CD14-positive monocyte (primary cell): Measurements from ENCODE around the gene HACL1. TPM values are rescaled to one million over a fixed set of nuclear protein-coding genes. Genes with fewer than 3 reads are reported as not detected.
"Not testable (repeated sequence)": the region's sequence is repeated elsewhere in the genome, so short reads cannot be mapped to it uniquely, and the experiment has no call there.

ENCODE experiments used
- DNase-seq, 3 donors: peaks; one replicate each; pipeline ENCODE4 v3.0.0-alpha.2; 2011 to 2022
- H2AFZ ChIP-seq: 2 replicates; pipeline ENCODE4 v1.6.0; 2012; ENCODE audit warnings: mild to moderate bottlenecking, low read depth, low read length, inconsistent platforms; ENCODE audit not compliant: insufficient read depth, poor library complexity, severe bottlenecking
- H3K27ac ChIP-seq, 2 donors: 1 replicate in 1 of 2; 2 replicates in 1 of 2; pipeline ENCODE4 v1.5.1; 2012 to 2013; ENCODE audit warnings: low read length in 2 of 2, control low read depth in 1 of 2, inconsistent platforms in 1 of 2, low read depth in 1 of 2, mild to moderate bottlenecking in 1 of 2
- H3K27me3 ChIP-seq, 2 donors: one replicate each; pipeline versions ENCODE4 v1.6.0 to v1.6.1; 2011 to 2013; ENCODE audit warnings: low read length in 2 of 2; ENCODE audit not compliant: control insufficient read depth in 2 of 2, insufficient read depth in 2 of 2
- H3K36me3 ChIP-seq, 2 donors: replicated peaks in 1 of 2; 1 replicate in 1 of 2; 2 replicates in 1 of 2; pipeline versions ENCODE4 v1.5.1 to v1.6.1; 2012 to 2013; ENCODE audit warnings: low read length in 2 of 2, control low read depth in 1 of 2, inconsistent platforms in 1 of 2, mild to moderate bottlenecking in 1 of 2; ENCODE audit not compliant: insufficient read depth in 2 of 2, control insufficient read depth in 1 of 2
- H3K4me1 ChIP-seq, 2 donors: 1 replicate in 1 of 2; 2 replicates in 1 of 2; pipeline versions ENCODE4 v1.5.1 to v1.6.1; 2012 to 2013; ENCODE audit warnings: low read length in 2 of 2, control low read depth in 1 of 2, inconsistent platforms in 1 of 2, mild to moderate bottlenecking in 1 of 2, moderate library complexity in 1 of 2; ENCODE audit not compliant: insufficient read depth in 2 of 2, control insufficient read depth in 1 of 2
- H3K4me2 ChIP-seq: replicated peaks from 2 replicates; pipeline ENCODE3; 2012; ENCODE audit warnings: low read length, moderate library complexity, mild to moderate bottlenecking; ENCODE audit not compliant: poor library complexity, severe bottlenecking; ENCODE audit errors: extremely low read depth
- H3K4me3 ChIP-seq, 3 experiments: fragments of 200-600 bp in 1 of 3; sonication (generic) in 1 of 3; replicated peaks in 1 of 3; 1 replicate in 2 of 3; 2 replicates in 1 of 3; pipeline ENCODE4 v1.5.1; 2011 to 2013; ENCODE audit warnings: low read length in 3 of 3, mild to moderate bottlenecking in 3 of 3, control low read depth in 2 of 3, low read depth in 2 of 3, inconsistent platforms in 1 of 3, moderate library complexity in 1 of 3
- H3K79me2 ChIP-seq: 2 replicates; pipeline ENCODE4 v1.6.0; 2012; ENCODE audit warnings: mild to moderate bottlenecking, control low read depth, inconsistent platforms, low read length, moderate library complexity; ENCODE audit not compliant: insufficient read depth
- H3K9ac ChIP-seq: 2 replicates; pipeline ENCODE4 v1.6.0; 2017; ENCODE audit warnings: low read length, mild to moderate bottlenecking; ENCODE audit not compliant: insufficient read depth, poor library complexity, severe bottlenecking
- H3K9me3 ChIP-seq, 2 donors: replicated peaks in 1 of 2; 1 replicate in 1 of 2; 2 replicates in 1 of 2; pipeline versions ENCODE4 v1.5.1 to v1.6.1; 2012 to 2013; ENCODE audit warnings: low read length in 2 of 2, control low read depth in 1 of 2; ENCODE audit not compliant: control insufficient read depth in 1 of 2, insufficient read depth in 1 of 2
- H4K20me1 ChIP-seq: 2 replicates; pipeline ENCODE4 v1.6.0; 2012; ENCODE audit warnings: mild to moderate bottlenecking, low read length, control low read depth, moderate library complexity; ENCODE audit not compliant: insufficient read depth
- H3K27ac Mint-ChIP-seq, 7 donors: one replicate each; pipeline ENCODE4 v1.8.0; 2020; ENCODE audit warnings: mild to moderate bottlenecking in 7 of 7, mixed read lengths in 7 of 7, moderate library complexity in 6 of 7, inconsistent platforms in 2 of 7
- H3K27me3 Mint-ChIP-seq, 3 donors: one replicate each; pipeline ENCODE4 v1.8.0; 2021 to 2022; ENCODE audit warnings: low read depth in 3 of 3, mild to moderate bottlenecking in 3 of 3, mixed read lengths in 3 of 3, moderate library complexity in 3 of 3, inconsistent platforms in 1 of 3
- H3K36me3 Mint-ChIP-seq, 2 donors: one replicate each; pipeline ENCODE4 v1.8.0; 2020; ENCODE audit warnings: mixed read lengths in 2 of 2, inconsistent platforms in 1 of 2, mild to moderate bottlenecking in 1 of 2
- H3K4me1 Mint-ChIP-seq: one replicate; pipeline ENCODE4 v1.8.0; 2020; ENCODE audit warnings: mild to moderate bottlenecking, mixed read lengths
- H3K4me3 Mint-ChIP-seq, 2 donors: one replicate each; pipeline ENCODE4 v1.8.0; 2020; ENCODE audit warnings: mild to moderate bottlenecking in 2 of 2, mixed read lengths in 2 of 2, moderate library complexity in 1 of 2
- H3K9me3 Mint-ChIP-seq, 7 donors: one replicate each; pipeline ENCODE4 v1.8.0; 2020 to 2022; ENCODE audit warnings: mixed read lengths in 7 of 7, mild to moderate bottlenecking in 6 of 7, moderate library complexity in 6 of 7, inconsistent platforms in 2 of 7
- WGBS: methylation state at CpG from one replicate; pipeline ENCODE4 v1.1.5; 2013; ENCODE audit warnings: missing lambda C conversion rate; ENCODE audit not compliant: insufficient coverage; 5-methylcytosine and 5-hydroxymethylcytosine counted together
- intact Hi-C, 2 donors: fragments of 100-400 bp; cut with micrococcal nuclease; formaldehyde crosslinking; loops; one replicate each; pipeline versions ENCODE4 v1.15.0 to v1.15.1; 2023
- polyA plus RNA-seq, 3 donors: library from polyadenylated mRNA; depleted of rRNA in 1 of 3; unstranded in 2 of 3; stranded (reverse) in 1 of 3; fragments of 300-500 nt in 2 of 3; fragments of >200 nt in 1 of 3; fragmentation: Illumina TruSeq in 2 of 3; gene quantifications; 1 replicate in 2 of 3; 2 replicates in 1 of 3; pipeline ENCODE4 v1.2.3, GENCODE V29; 2012 to 2021
- TF ChIP-seq, protein P1 (sequence below): fragments of 200-600 bp; IDR thresholded peaks from one replicate; pipeline ENCODE4 v1.8.0; 2022; ENCODE audit warnings: antibody characterized with exemption, mild to moderate bottlenecking

HACL1 gene
- polyA plus RNA-seq, 3 donors, result 12.3 to 27.2 (median 22.3) TPM

DNA sequence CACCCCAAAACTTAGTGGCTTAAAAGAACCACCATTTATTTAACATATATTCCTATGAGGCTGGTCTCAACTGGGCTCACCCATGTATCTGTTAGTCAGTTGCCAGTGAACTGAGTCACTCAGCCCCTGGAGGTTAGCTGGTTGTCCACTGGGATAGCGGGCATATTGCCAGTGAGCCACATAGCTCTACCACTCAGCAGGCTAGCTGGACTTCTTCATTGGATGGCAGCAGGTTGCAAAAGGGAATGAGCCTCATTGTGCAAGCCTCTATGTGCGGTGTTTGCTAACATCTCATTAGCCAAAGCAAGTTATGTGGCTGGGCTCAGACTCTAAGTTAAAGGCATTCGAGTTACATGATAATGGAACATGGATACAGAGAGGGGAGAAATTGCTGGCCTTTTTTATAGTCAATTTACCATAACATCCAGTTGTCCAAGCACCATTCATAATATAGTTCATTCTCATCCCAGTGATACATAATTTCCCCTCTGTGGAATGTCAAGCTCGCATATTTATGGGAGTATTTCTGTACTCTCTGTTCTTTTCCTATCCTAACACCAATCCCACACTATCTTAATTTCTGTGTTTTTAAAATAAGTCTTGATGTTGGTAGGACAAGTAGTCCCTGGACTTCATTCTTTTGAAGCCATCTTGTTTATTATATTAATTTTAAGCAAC, 8.9 kb upstream of the HACL1 start:
- H3K4me3 Mint-ChIP-seq, result no peak overlapping the region
- Histone ChIP-seq H3K9ac (no peak overlapping the region), H4K20me1 (no peaks in the 10 kb centered on the region), H3K9me3 (no peaks in the 10 kb centered on the region), H3K4me1 (no peaks in the 10 kb centered on the region), H3K79me2 (no peaks in the 10 kb centered on the region), H2AFZ (no peak overlapping the region), H3K4me2 (no peak overlapping the region), H3K27ac (no peak overlapping the region), H3K36me3 (no peaks in the 10 kb centered on the region), H3K4me3 (no peak overlapping the region), H3K27me3 (no peaks in the 10 kb centered on the region)
- H3K27me3 Mint-ChIP-seq, result peaks cover 0 to 4% (median 1%) of the 10 kb centered on the region in 3 donors
- TF ChIP-seq, protein P1, sequence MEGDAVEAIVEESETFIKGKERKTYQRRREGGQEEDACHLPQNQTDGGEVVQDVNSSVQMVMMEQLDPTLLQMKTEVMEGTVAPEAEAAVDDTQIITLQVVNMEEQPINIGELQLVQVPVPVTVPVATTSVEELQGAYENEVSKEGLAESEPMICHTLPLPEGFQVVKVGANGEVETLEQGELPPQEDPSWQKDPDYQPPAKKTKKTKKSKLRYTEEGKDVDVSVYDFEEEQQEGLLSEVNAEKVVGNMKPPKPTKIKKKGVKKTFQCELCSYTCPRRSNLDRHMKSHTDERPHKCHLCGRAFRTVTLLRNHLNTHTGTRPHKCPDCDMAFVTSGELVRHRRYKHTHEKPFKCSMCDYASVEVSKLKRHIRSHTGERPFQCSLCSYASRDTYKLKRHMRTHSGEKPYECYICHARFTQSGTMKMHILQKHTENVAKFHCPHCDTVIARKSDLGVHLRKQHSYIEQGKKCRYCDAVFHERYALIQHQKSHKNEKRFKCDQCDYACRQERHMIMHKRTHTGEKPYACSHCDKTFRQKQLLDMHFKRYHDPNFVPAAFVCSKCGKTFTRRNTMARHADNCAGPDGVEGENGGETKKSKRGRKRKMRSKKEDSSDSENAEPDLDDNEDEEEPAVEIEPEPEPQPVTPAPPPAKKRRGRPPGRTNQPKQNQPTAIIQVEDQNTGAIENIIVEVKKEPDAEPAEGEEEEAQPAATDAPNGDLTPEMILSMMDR, result no peak
- H3K4me1 Mint-ChIP-seq, result peaks cover 10% of the 10 kb centered on the region
- H3K36me3 Mint-ChIP-seq, result no peaks in the 10 kb centered on the region
- peaks cover 0 to 4% (median 0%) of the 10 kb centered on the region in 7 donors for H3K9me3 Mint-ChIP-seq
- intact Hi-C loops, result no loop called here
- 73% methylated on average over 1 of the region's 4 CpGs for WGBS
- peak in 2 of 3 donors; percentile 43 to 54 for DNase-seq
- no peak overlapping the region for H3K27ac Mint-ChIP-seq

DNA sequence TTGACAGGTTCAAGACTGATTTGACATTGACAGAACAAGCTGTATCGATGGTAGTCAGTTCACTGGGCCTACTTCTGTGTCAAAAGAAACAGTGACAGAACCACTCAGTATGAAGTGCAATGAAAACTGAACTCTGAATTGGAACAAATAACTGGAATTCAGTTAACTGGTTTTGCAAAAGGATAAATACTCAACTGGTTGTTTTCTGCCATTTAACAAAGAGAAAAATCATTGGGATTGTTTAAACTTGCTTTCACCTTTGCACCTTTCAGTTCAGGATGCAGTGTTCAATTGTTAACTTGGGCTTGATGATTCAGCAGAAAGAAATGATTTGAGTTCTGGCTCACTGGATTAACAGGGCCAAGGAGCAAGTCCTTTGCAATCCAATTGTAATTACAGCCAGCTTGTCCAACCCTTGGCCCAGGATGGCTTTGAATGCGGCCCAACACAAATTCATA, 5.1 kb upstream of the HACL1 start:
- H3K9me3 Mint-ChIP-seq, result peaks cover 0 to 2% (median 0%) of the 10 kb centered on the region in 7 donors
- peaks cover 4% of the 10 kb centered on the region for H3K79me2 ChIP-seq
- H3K4me3 ChIP-seq, result no peak overlapping the region
- peaks cover 6 to 7% of the 10 kb centered on the region in 2 donors for H3K4me1 ChIP-seq
- H3K27me3 ChIP-seq, result no peaks in the 10 kb centered on the region
- 100% methylated on average over 1 of the region's 2 CpGs for WGBS
- H2AFZ ChIP-seq, result no peak overlapping the region
- H3K36me3 Mint-ChIP-seq, result no peaks in the 10 kb centered on the region
- H3K9me3 ChIP-seq, result no peaks in the 10 kb centered on the region
- DNase-seq, result no peak
- H3K27me3 Mint-ChIP-seq, result peaks cover 0 to under 1% (median 0%) of the 10 kb centered on the region in 3 donors
- intact Hi-C loops, result loop anchor here (10.0 kb wide), 2 partner anchors 658 to 662 kb away; partner anchors contain the start of genes DPH3 (in 1 of the 2), NR2C2 (in 1 of the 2) and OXNAD1 (in 1 of the 2)
- TF ChIP-seq, protein P1, result no peak
- no peak overlapping the region for H3K27ac Mint-ChIP-seq
- H3K9ac ChIP-seq, result no peak overlapping the region
- H3K27ac ChIP-seq, result no peak overlapping the region
- no peak overlapping the region for H3K4me2 ChIP-seq
- H3K4me1 Mint-ChIP-seq, result peaks cover 13% of the 10 kb centered on the region
- H3K4me3 Mint-ChIP-seq, result no peak overlapping the region
- H3K36me3 ChIP-seq, result no peaks in the 10 kb centered on the region
- no peaks in the 10 kb centered on the region for H4K20me1 ChIP-seq

DNA sequence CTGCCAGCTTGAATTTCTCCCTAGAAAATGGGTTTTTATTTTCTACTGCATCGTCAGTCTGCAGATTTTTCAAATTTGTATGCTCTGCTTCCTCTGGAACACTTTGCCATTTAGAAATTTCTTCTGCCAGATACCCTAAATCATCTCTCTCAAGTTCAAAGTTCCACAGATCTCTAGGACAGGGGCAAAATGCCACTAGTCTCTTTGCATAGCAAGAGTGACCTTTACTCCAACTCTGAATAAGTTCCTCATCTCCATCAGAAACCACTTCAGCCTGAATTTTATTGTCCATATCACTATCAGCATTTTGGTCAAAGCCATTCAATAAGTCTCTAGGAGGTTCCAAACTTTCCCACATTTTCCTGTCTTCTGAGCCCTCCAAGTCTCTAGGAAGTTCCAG, 3.2 kb upstream of the HACL1 start:
- H3K27me3 Mint-ChIP-seq, H3K9me3 ChIP-seq, H3K4me2 ChIP-seq, H3K4me3 Mint-ChIP-seq, H3K9ac ChIP-seq, H3K27ac ChIP-seq, DNase-seq, H3K79me2 ChIP-seq, H3K27me3 ChIP-seq, H4K20me1 ChIP-seq, H3K36me3 ChIP-seq, H3K27ac Mint-ChIP-seq, H3K36me3 Mint-ChIP-seq, H2AFZ ChIP-seq, H3K9me3 Mint-ChIP-seq, H3K4me3 ChIP-seq: not testable (repeated sequence)
- intact Hi-C loops, result loop anchor here (5.0 to 10.0 kb wide), 3 partner anchors 397 to 660 kb away; partner anchors contain the start of genes CAPN7 (in 1 of the 2), DPH3 (in 1 of the 2), NR2C2 (in 1 of the 2) and OXNAD1 (in 1 of the 2)
- peaks cover 16 to 20% of the 10 kb centered on the region in 2 donors for H3K4me1 ChIP-seq
- WGBS, result 100% methylated on average over 1 of the region's 1 CpG
- peaks cover 17% of the 10 kb centered on the region for H3K4me1 Mint-ChIP-seq
